PC-3 (cell line): ENCODE data around the gene ZNF366. TPM values are rescaled to one million over a fixed set of nuclear protein-coding genes. Genes with fewer than 3 reads are reported as not detected.

ENCODE experiments used
- ATAC-seq: fragments of 200-7000 bp; cut with Tn5 transposase; 2 replicates; pipeline ENCODE4 v1.9.1; 2020; ENCODE audit warnings: mild to moderate bottlenecking, moderate library complexity
- BruUV-seq: library from RNA; stranded (reverse); fragments of 400-500 nt; replicated peaks from 2 replicates; lab custom pipeline; 2021; lab: Mats Ljungman, UMichigan
- CTCF ChIA-PET: fragments of 300-600 bp; sonication (Branson Sonifier 250); formaldehyde crosslinking; loops from one replicate; lab custom pipeline; 2022; ENCODE audit warnings: antibody characterized with exemption; lab: Charles Lee
- POLR2A ChIA-PET: fragments of 300-600 bp; sonication (Branson Sonifier 250); formaldehyde crosslinking; loops from one replicate; lab custom pipeline; 2022; ENCODE audit warnings: antibody characterized with exemption; ENCODE audit not compliant: unreplicated experiment; lab: Charles Lee
- DNase-seq: peaks from one replicate; pipeline ENCODE4 v3.0.0-alpha.2; 2015
- H2AFZ ChIP-seq: fragments of 300-600 bp; sonication (generic); 2 replicates; pipeline ENCODE4 v1.6.0; 2016; ENCODE audit warnings: antibody characterized with exemption, low read length
- H3F3A ChIP-seq: fragments of 300-600 bp; sonication (generic); one replicate; pipeline ENCODE4 v1.6.0; 2017; ENCODE audit warnings: antibody characterized with exemption, low read length, control low read depth, mild to moderate bottlenecking; ENCODE audit not compliant: unreplicated experiment
- H3K27ac ChIP-seq: fragments of 300-600 bp; sonication (generic); 2 replicates; pipeline ENCODE4 v1.5.1; 2016; ENCODE audit warnings: mild to moderate bottlenecking, low read length
- H3K27me3 ChIP-seq: fragments of 300-600 bp; sonication (generic); 2 replicates; pipeline ENCODE4 v1.6.1; 2016; ENCODE audit warnings: low read length, mixed read lengths
- H3K36me3 ChIP-seq: fragments of 300-600 bp; sonication (generic); 2 replicates; pipeline ENCODE4 v1.6.1; 2016; ENCODE audit warnings: low read depth, mixed run types, low read length, mixed read lengths
- H3K4me1 ChIP-seq: fragments of 300-600 bp; sonication (generic); 2 replicates; pipeline ENCODE4 v1.5.1; 2016; ENCODE audit warnings: low read length; ENCODE audit not compliant: insufficient read depth
- H3K4me2 ChIP-seq: fragments of 300-600 bp; sonication (generic); 2 replicates; pipeline ENCODE4 v1.6.0; 2016; ENCODE audit warnings: low read length
- H3K4me3 ChIP-seq: fragments of 300-600 bp; sonication (generic); 2 replicates; pipeline ENCODE4 v1.5.1; 2016; ENCODE audit warnings: mild to moderate bottlenecking, low read length, mixed read lengths
- H3K79me2 ChIP-seq: fragments of 300-600 bp; sonication (generic); 2 replicates; pipeline ENCODE4 v1.6.1; 2017; ENCODE audit warnings: low read length, mixed read lengths
- H3K9ac ChIP-seq: fragments of 300-600 bp; sonication (generic); 2 replicates; pipeline ENCODE4 v1.6.0; 2016; ENCODE audit warnings: mild to moderate bottlenecking, low read length
- H3K9me2 ChIP-seq: fragments of 300-600 bp; sonication (generic); replicated peaks from 2 replicates; pipeline ENCODE4 v1.6.1; 2016; ENCODE audit warnings: mixed run types, low read length, mixed read lengths
- H3K9me3 ChIP-seq: fragments of 300-600 bp; sonication (generic); 2 replicates; pipeline ENCODE4 v1.6.1; 2016; ENCODE audit warnings: low read length, mixed read lengths
- H4K20me1 ChIP-seq: fragments of 300-600 bp; sonication (generic); 2 replicates; pipeline ENCODE4 v1.6.1; 2016; ENCODE audit warnings: low read length, mixed read lengths
- EZH2 ChIP-seq: fragments of 300-600 bp; sonication (generic); IDR thresholded peaks from one replicate; pipeline ENCODE4 v1.6.1; 2017; ENCODE audit warnings: antibody characterized with exemption, mild to moderate bottlenecking, low read length; ENCODE audit not compliant: unreplicated experiment
- EZH2phosphoT487 ChIP-seq: fragments of 300-600 bp; sonication (generic); IDR thresholded peaks from 2 replicates; pipeline ENCODE4 v1.6.1; 2018; ENCODE audit warnings: mild to moderate bottlenecking, antibody characterized with exemption, low read length, borderline replicate concordance
- intact Hi-C: fragments of 100-400 bp; cut with micrococcal nuclease; formaldehyde crosslinking; loops from 2 replicates; pipeline ENCODE4 v1.9.0; 2023
- total RNA-seq: library from RNA; depleted of rRNA; stranded (reverse); fragments of >200 nt; gene quantifications from 2 replicates; pipeline ENCODE4 v1.2.3, GENCODE V29; 2014
- TF ChIP-seq, protein P1 (sequence below): fragments of 300-600 bp; sonication (generic); conservative IDR thresholded peaks from 2 replicates; pipeline ENCODE4 v1.5.1; 2017; ENCODE audit warnings: antibody characterized with exemption, low read depth, mild to moderate bottlenecking, low read length

Gene ZNF366
- total RNA-seq, 1 experiment from 2014 or later, result not detected

DNA sequence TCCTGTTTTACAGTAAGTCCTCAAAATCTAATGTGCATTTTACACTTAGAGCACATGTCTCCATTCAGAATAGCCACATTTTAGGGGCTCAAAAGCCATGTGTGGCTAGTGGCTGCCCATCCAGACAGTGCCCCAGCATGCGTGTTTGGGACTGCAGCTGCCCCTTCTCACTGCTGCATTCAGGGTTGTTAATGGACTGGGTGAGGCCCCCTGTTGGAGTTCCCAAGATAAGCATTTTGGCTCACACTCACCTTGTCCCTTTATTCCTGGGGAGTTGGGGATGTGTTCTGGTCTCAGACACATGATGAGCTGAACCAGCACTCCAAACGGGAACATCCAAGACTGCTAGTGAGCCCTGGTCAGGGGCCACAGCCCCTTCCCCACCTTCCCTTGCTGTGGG lies 22.2 kb upstream of the ZNF366 start:
- ATAC-seq, result no peak

DNA sequence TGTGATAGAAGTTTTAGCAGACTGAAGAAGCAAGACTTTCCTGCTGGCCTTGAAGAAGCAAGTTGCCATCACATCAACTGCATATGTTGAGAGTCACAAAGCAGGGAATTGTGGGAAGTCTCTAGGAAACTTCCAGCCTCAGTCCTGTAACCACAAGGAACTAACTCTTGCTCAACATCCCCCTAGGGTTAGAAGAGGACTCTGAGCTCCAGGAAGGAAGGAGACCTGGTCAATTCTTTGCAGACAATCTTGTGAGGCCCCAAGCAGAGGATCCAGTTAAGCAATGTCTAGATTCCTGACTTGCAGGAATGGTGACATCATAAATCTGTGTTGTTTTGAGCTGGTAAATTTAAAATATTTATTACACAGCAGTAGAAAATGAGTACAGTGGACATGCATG lies 18.6 kb upstream of the ZNF366 start:
- no peak overlapping the region for H3K27ac ChIP-seq
- no peaks in the 10 kb centered on the region for H3K36me3 ChIP-seq
- H3K9ac ChIP-seq, result no peak overlapping the region
- ATAC-seq (no peak), DNase-seq (peak; percentile 56)
- 0 out of 2 replicates have a peak, but pooled peaks cover 4% of the 10 kb centered on the region for H3K9me3 ChIP-seq
- no peaks in the 10 kb centered on the region for H3K79me2 ChIP-seq
- H3K4me1 ChIP-seq, result peaks cover 8% of the 10 kb centered on the region; the same call in 1 of the 2 replicates
- ChIA-PET POLR2A (no interaction called here), CTCF (interaction anchor here (0.5 kb wide), 1 partner anchor 245 kb away, joined by 7 read pairs; no protein-coding TSS in a partner anchor)
- no peaks in the 10 kb centered on the region for H4K20me1 ChIP-seq
- H2AFZ ChIP-seq, result no peak overlapping the region
- H3K4me3 ChIP-seq, result no peak overlapping the region
- TF ChIP-seq, protein P1, sequence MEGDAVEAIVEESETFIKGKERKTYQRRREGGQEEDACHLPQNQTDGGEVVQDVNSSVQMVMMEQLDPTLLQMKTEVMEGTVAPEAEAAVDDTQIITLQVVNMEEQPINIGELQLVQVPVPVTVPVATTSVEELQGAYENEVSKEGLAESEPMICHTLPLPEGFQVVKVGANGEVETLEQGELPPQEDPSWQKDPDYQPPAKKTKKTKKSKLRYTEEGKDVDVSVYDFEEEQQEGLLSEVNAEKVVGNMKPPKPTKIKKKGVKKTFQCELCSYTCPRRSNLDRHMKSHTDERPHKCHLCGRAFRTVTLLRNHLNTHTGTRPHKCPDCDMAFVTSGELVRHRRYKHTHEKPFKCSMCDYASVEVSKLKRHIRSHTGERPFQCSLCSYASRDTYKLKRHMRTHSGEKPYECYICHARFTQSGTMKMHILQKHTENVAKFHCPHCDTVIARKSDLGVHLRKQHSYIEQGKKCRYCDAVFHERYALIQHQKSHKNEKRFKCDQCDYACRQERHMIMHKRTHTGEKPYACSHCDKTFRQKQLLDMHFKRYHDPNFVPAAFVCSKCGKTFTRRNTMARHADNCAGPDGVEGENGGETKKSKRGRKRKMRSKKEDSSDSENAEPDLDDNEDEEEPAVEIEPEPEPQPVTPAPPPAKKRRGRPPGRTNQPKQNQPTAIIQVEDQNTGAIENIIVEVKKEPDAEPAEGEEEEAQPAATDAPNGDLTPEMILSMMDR, result no peak
- TF ChIP-seq EZH2 (no peak), EZH2phosphoT487 (no peak)
- intact Hi-C loops, result loop anchor here (10.0 kb wide), 1 partner anchor 131 kb away; no protein-coding TSS in a partner anchor
- no peaks in the 10 kb centered on the region for H3K27me3 ChIP-seq
- H3F3A ChIP-seq, result no peaks in the 10 kb centered on the region
- no TSS peak for BruUV-seq
- H3K9me2 ChIP-seq, result no peaks in the 10 kb centered on the region
- H3K4me2 ChIP-seq, result no peak overlapping the region

More for the DNA sequence above, 22.2 kb upstream of the ZNF366 start:
- Histone ChIP-seq H4K20me1 (no peaks in the 10 kb centered on the region), H2AFZ (no peak overlapping the region), H3K4me3 (no peak overlapping the region), H3K36me3 (no peaks in the 10 kb centered on the region), H3K9ac (no peak overlapping the region), H3K4me2 (no peak overlapping the region), H3K4me1 (peaks cover 8% of the 10 kb centered on the region; the same call in 1 of the 2 replicates), H3K9me2 (no peaks in the 10 kb centered on the region), H3K9me3 (no peaks in the 10 kb centered on the region), H3K27ac (no peak overlapping the region), H3K27me3 (no peaks in the 10 kb centered on the region), H3K79me2 (no peaks in the 10 kb centered on the region), H3F3A (no peaks in the 10 kb centered on the region)
- TF ChIP-seq EZH2 (no peak), EZH2phosphoT487 (no peak)
- TF ChIP-seq, protein P1, result no peak
- DNase-seq, result no peak
- intact Hi-C loops, result loop anchor here (10.0 kb wide), 1 partner anchor 135 kb away; no protein-coding TSS in a partner anchor
- POLR2A ChIA-PET, result no interaction called here
- no TSS peak for BruUV-seq
- CTCF ChIA-PET, result no interaction called here

DNA sequence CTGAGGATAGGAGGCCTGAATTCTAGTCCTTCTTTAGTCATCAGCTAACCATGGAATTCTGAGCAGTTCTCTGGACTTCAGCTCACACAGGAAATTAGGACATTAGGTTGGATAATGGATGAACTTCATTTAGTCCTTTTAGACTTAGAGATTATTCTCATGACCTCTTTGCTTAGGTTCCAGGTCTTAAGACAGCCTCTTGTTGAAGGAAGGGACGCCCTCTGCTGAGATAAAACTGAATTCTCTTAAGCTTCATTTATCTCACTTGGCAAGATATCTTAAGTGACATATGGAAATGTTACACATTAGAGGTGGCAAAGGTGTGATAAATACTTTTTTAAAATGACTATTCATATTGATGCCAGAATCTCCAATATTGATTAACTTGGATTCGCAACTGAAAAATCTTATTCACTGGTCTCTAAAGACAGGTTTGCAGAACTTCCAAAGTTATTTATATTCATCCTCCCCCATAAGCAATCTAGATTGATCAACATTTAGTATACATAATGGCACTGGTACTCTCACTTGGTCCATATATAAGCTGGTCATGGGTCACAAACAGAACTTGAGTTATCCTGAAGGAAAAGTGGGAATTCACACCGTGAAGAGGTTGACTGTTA lies 16.9 kb upstream of the ZNF366 start:
- no TSS peak for BruUV-seq
- intact Hi-C loops, result loop anchor here (1.0 to 10.0 kb wide), 3 partner anchors 129 to 747 kb away; no protein-coding TSS in a partner anchor
- 0 out of 2 replicates have a peak, but pooled peaks cover 4% of the 10 kb centered on the region for H3K9me3 ChIP-seq
- H4K20me1 ChIP-seq, result no peaks in the 10 kb centered on the region
- no peak overlapping the region for H2AFZ ChIP-seq
- H3K27me3 ChIP-seq, result no peaks in the 10 kb centered on the region
- no peak for TF ChIP-seq EZH2
- TF ChIP-seq, protein P1, result peak; percentile 79
- H3K4me2 ChIP-seq, result no peak overlapping the region
- DNase-seq (peak; percentile 79), ATAC-seq (peak; percentile 77)
- no peak overlapping the region for H3K9ac ChIP-seq
- H3K79me2 ChIP-seq, result no peaks in the 10 kb centered on the region
- H3K4me3 ChIP-seq, result no peak overlapping the region
- H3K9me2 ChIP-seq, result no peaks in the 10 kb centered on the region
- no peak overlapping the region for H3K27ac ChIP-seq
- H3F3A ChIP-seq, result no peaks in the 10 kb centered on the region
- ChIA-PET CTCF (interaction anchor here (0.9 to 1.5 kb wide), 2 partner anchors 158 to 168 kb away, joined by 3 to 10 read pairs; no protein-coding TSS in a partner anchor), POLR2A (interaction anchor here (0.9 kb wide), 1 partner anchor 72 kb away, joined by 10 read pairs; no protein-coding TSS in a partner anchor)
- H3K36me3 ChIP-seq, result no peaks in the 10 kb centered on the region
- H3K4me1 ChIP-seq, result peaks cover 8% of the 10 kb centered on the region; the same call in 1 of the 2 replicates
